Measurements from ENCODE around the gene TBC1D2B. TPM values are rescaled to one million over a fixed set of nuclear protein-coding genes. Genes with fewer than 3 reads are reported as not detected.
"Not testable (repeated sequence)": the region's sequence is repeated elsewhere in the genome, so short reads cannot be mapped to it uniquely, and the experiment has no call there.

TBC1D2B gene
- polyA plus RNA-seq, 1 experiment, result 39.8 TPM

- H3K36me3 ChIP-seq (ENCODE audit: control insufficient read depth, insufficient read depth, low read length); POLR2A ChIA-PET; DNase-seq (ENCODE audit: low read depth); H3K27me3 ChIP-seq (ENCODE audit: control insufficient read depth, insufficient read depth, low read length); H3K4me3 ChIP-seq (ENCODE audit: low read depth, low read length): not testable (repeated sequence)
- CTCF ChIA-PET, result interaction anchor here (1.5 to 2.2 kb wide), 2 partner anchors 131 to 136 kb away, joined by 3 to 7 read pairs; no protein-coding TSS in a partner anchor
Measured at GRCh38 chr15:77976760-77977525, 100.6 kb downstream of the TBC1D2B start.

GRCh38 chr15:77976095-77976450 is 101.4 kb downstream of the TBC1D2B start:
- H3K27me3 ChIP-seq (ENCODE audit: control insufficient read depth, insufficient read depth, low read length); H3K4me3 ChIP-seq (ENCODE audit: low read depth, low read length); DNase-seq (ENCODE audit: low read depth); POLR2A ChIA-PET; H3K36me3 ChIP-seq (ENCODE audit: control insufficient read depth, insufficient read depth, low read length): not testable (repeated sequence)
- CTCF ChIA-PET, result interaction anchor here (1.5 to 2.2 kb wide), 2 partner anchors 132 to 137 kb away, joined by 3 to 7 read pairs; no protein-coding TSS in a partner anchor

- DNase-seq (ENCODE audit: low read depth), result no peak
- ChIA-PET POLR2A (no interaction called here), CTCF (no interaction called here)
- H3K36me3 ChIP-seq (ENCODE audit: control insufficient read depth, insufficient read depth, low read length), result no peaks in the 10 kb centered on the region
- H3K4me3 ChIP-seq (ENCODE audit: low read depth, low read length), result no peak overlapping the region
- no peaks in the 10 kb centered on the region for H3K27me3 ChIP-seq (ENCODE audit: control insufficient read depth, insufficient read depth, low read length)
- no peak for TF ChIP-seq CTCF (IDR thresholded peaks at IDR 0.05; ENCODE audit: insufficient read depth, low read depth, low read length)
Measured at GRCh38 chr15:77975332-77976094, 102.0 kb downstream of the TBC1D2B start.

- ChIA-PET CTCF (no interaction called here), POLR2A (no interaction called here)
- DNase-seq (ENCODE audit: low read depth), result no peak
- Histone ChIP-seq H3K4me3 (ENCODE audit: low read depth, low read length) (no peak overlapping the region), H3K36me3 (ENCODE audit: control insufficient read depth, insufficient read depth, low read length) (no peaks in the 10 kb centered on the region), H3K27me3 (ENCODE audit: control insufficient read depth, insufficient read depth, low read length) (no peaks in the 10 kb centered on the region)
- TF ChIP-seq CTCF (IDR thresholded peaks at IDR 0.05; ENCODE audit: insufficient read depth, low read depth, low read length), result no peak
Measured at GRCh38 chr15:77974416-77975331, 102.8 kb downstream of the TBC1D2B start.

- no peak for TF ChIP-seq CTCF (IDR thresholded peaks at IDR 0.05; ENCODE audit: insufficient read depth, low read depth, low read length)
- no peak overlapping the region for H3K4me3 ChIP-seq (ENCODE audit: low read depth, low read length)
- H3K27me3 ChIP-seq (ENCODE audit: control insufficient read depth, insufficient read depth, low read length), result no peaks in the 10 kb centered on the region
- CTCF ChIA-PET, result no interaction called here
- no peaks in the 10 kb centered on the region for H3K36me3 ChIP-seq (ENCODE audit: control insufficient read depth, insufficient read depth, low read length)
- POLR2A ChIA-PET, result no interaction called here
- DNase-seq (ENCODE audit: low read depth), result no peak
Measured at GRCh38 chr15:77974098-77974414, 103.5 kb downstream of the TBC1D2B start.

GRCh38 chr15:77973273-77974097 is 104.0 kb downstream of the TBC1D2B start:
- H3K4me3 ChIP-seq (ENCODE audit: low read depth, low read length); H3K36me3 ChIP-seq (ENCODE audit: control insufficient read depth, insufficient read depth, low read length); DNase-seq (ENCODE audit: low read depth); CTCF ChIA-PET; H3K27me3 ChIP-seq (ENCODE audit: control insufficient read depth, insufficient read depth, low read length); POLR2A ChIA-PET: not testable (repeated sequence)

GRCh38 chr15:77972706-77973105 is 104.8 kb downstream of the TBC1D2B start:
- H3K36me3 ChIP-seq (ENCODE audit: control insufficient read depth, insufficient read depth, low read length); DNase-seq (ENCODE audit: low read depth); H3K4me3 ChIP-seq (ENCODE audit: low read depth, low read length); CTCF ChIA-PET; POLR2A ChIA-PET; H3K27me3 ChIP-seq (ENCODE audit: control insufficient read depth, insufficient read depth, low read length): not testable (repeated sequence)

GRCh38 chr15:77971875-77972274 is 105.6 kb downstream of the TBC1D2B start:
- H3K27me3 ChIP-seq (ENCODE audit: control insufficient read depth, insufficient read depth, low read length); H3K4me3 ChIP-seq (ENCODE audit: low read depth, low read length); DNase-seq (ENCODE audit: low read depth); H3K36me3 ChIP-seq (ENCODE audit: control insufficient read depth, insufficient read depth, low read length); POLR2A ChIA-PET: not testable (repeated sequence)
- CTCF ChIA-PET, result interaction anchor here (8.1 kb wide), 1 partner anchor 136 kb away, joined by 282 read pairs; no protein-coding TSS in a partner anchor
